Spleen (tissue), 7 donors: ENCODE data around the gene KIF5A.

Experiments
- CTCF ChIP-seq, 11 experiments: fragments of 200-600 bp in 7 of 11; fragments of 450-650 bp in 4 of 11; sonication (generic) in 4 of 11; IDR thresholded peaks in 8 of 11; conservative IDR thresholded peaks in 3 of 11; 1 replicate in 7 of 11; 2 replicates in 4 of 11; pipeline versions ENCODE4 v1.4.0 to v1.8.0; 2016 to 2021; ENCODE audit warnings: antibody characterized with exemption in 11 of 11, inconsistent platforms in 4 of 11, mild to moderate bottlenecking in 1 of 11
- POLR2A ChIP-seq, 3 donors: fragments of 450-650 bp; IDR thresholded peaks; one replicate each; pipeline ENCODE4 v1.5.1; 2017; ENCODE audit warnings: antibody characterized with exemption in 3 of 3, mild to moderate bottlenecking in 1 of 3
- donor health status: DM: no; HTN: no; CAD: no; lungs with moderate emphysema.
- donor health status: DM: no; HTN: no; CAD: no.
- donor health status: DM: no; HTN: no; CAD: no.

DNA sequence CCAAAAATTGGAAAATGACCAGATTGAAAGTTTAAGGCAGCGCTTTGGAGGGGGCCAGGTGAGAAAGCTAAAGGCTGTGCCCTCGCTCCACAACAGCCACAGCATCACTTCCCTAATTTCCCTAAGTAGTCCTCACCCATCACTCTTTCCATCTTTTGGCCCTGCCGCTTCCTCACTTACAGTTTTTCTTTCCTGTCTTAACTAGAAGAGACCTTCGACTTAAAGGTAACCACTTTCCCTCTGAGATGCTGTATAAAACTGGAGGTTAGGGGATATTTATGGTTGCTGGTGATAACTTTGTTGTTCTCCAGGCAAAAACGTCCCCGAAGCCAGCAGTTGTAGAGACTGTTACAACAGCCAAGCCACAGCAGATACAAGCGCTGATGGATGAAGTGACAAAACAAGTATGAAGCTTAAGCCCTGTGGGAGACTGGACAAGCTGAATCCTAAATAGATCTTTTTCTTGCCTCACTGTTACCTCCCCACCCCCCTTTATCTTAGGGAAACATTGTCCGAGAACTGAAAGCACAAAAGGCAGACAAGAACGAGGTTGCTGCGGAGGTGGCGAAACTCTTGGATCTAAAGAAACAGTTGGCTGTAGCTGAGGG is 33.8 kb upstream of the KIF5A start:
- no peak for TF ChIP-seq CTCF (IDR thresholded peaks at IDR 0.05 in 8 of 11, conservative IDR thresholded peaks at IDR 0.05 in 3 of 11)
- TF ChIP-seq POLR2A (IDR thresholded peaks at IDR 0.05): no peak
